Loucy (cell line): Measurements from ENCODE around the gene MCAM.

Experiments used
- H2AFZ ChIP-seq: fragments of 200-600 bp; sonication (generic); 2 replicates; pipeline ENCODE4 v1.6.0; 2016; ENCODE audit warnings: antibody characterized with exemption, mild to moderate bottlenecking, low read length, moderate library complexity
- H3F3A ChIP-seq: fragments of 200-600 bp; 2 replicates; pipeline ENCODE4 v1.6.0; 2016; ENCODE audit warnings: antibody characterized with exemption, low read depth, mild to moderate bottlenecking
- H3K27me3 ChIP-seq: fragments of 200-600 bp; sonication (generic); 2 replicates; pipeline ENCODE4 v1.6.1; 2014; ENCODE audit warnings: low read length, mild to moderate bottlenecking; ENCODE audit not compliant: insufficient read depth, poor library complexity, severe bottlenecking
- H3K36me3 ChIP-seq: fragments of 200-600 bp; sonication (generic); 2 replicates; pipeline ENCODE4 v1.6.1; 2016; ENCODE audit warnings: low read length; ENCODE audit not compliant: insufficient read depth
- H3K4me1 ChIP-seq: fragments of 200-600 bp; sonication (generic); 2 replicates; pipeline ENCODE4 v1.5.1; 2014; ENCODE audit warnings: low read length, mild to moderate bottlenecking; ENCODE audit not compliant: insufficient read depth, poor library complexity, severe bottlenecking
- H3K4me2 ChIP-seq: fragments of 200-600 bp; sonication (generic); 2 replicates; pipeline ENCODE4 v1.6.0; 2014; ENCODE audit warnings: antibody characterized with exemption, low read length, low read depth, mild to moderate bottlenecking; ENCODE audit not compliant: poor library complexity, severe bottlenecking
- H3K4me3 ChIP-seq: fragments of 200-600 bp; sonication (generic); 2 replicates; pipeline ENCODE4 v1.5.1; 2014; ENCODE audit warnings: low read length, mild to moderate bottlenecking, mixed read lengths; ENCODE audit not compliant: poor library complexity, severe bottlenecking
- H3K79me2 ChIP-seq: fragments of 200-600 bp; sonication (generic); 2 replicates; pipeline ENCODE4 v1.6.1; 2014; ENCODE audit warnings: low read length; ENCODE audit not compliant: insufficient read depth
- H3K9ac ChIP-seq: fragments of 200-600 bp; sonication (generic); 2 replicates; pipeline ENCODE4 v1.6.0; 2014; ENCODE audit warnings: mild to moderate bottlenecking, low read depth, low read length, moderate library complexity; ENCODE audit not compliant: poor library complexity, severe bottlenecking
- H3K9me2 ChIP-seq: fragments of 200-600 bp; sonication (generic); replicated peaks from 2 replicates; pipeline ENCODE4 v1.6.1; 2016; ENCODE audit warnings: low read depth, low read length, mixed read lengths
- H3K9me3 ChIP-seq: fragments of 200-600 bp; sonication (generic); 2 replicates; pipeline ENCODE4 v1.6.1; 2014; ENCODE audit warnings: mild to moderate bottlenecking, antibody characterized with exemption, low read length, low read depth; ENCODE audit not compliant: insufficient read depth
- H4K20me1 ChIP-seq: fragments of 200-600 bp; sonication (generic); 2 replicates; pipeline ENCODE4 v1.6.0; 2014; ENCODE audit warnings: antibody characterized with exemption, low read length, mild to moderate bottlenecking; ENCODE audit not compliant: insufficient read depth, poor library complexity, severe bottlenecking
- EZH2phosphoT487 ChIP-seq: fragments of 200-600 bp; IDR thresholded peaks from 2 replicates; pipeline ENCODE4 v1.6.1; 2018; ENCODE audit warnings: antibody characterized with exemption, mild to moderate bottlenecking, moderate library complexity, borderline replicate concordance
- TF ChIP-seq, protein P1 (sequence below): fragments of 200-600 bp; sonication (generic); conservative IDR thresholded peaks from 2 replicates; pipeline ENCODE4 v1.5.1; 2014; ENCODE audit warnings: mild to moderate bottlenecking, antibody characterized with exemption, low read length

MCAM gene

DNA sequence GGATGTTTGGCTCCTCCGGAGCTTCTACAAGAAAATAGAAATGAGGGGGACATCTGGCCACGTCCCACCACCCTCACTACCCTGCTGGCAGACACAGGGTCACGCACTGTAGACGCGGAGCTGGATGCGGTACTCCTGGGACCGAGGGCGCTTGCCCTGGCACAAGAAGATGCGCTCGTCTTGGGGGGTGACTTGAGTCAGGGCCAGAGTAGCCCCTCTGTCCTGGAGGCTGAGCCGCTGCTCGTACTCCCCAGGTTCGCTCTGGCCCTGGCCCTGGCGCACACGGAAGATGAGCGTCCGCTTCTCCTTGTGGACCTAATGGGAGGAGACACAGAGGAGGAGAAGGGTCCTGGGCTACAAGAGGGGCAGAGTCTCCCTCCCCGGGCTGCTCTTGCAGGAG lies 2.2 kb downstream of the MCAM start:
- Histone ChIP-seq H3K4me2 (no peak overlapping the region), H3K9me2 (no peaks in the 10 kb centered on the region), H3F3A (no peaks in the 10 kb centered on the region), H3K36me3 (no peaks in the 10 kb centered on the region), H3K4me1 (peaks cover 2% of the 10 kb centered on the region), H3K4me3 (no peak overlapping the region), H3K79me2 (no peaks in the 10 kb centered on the region), H3K9ac (no peak overlapping the region), H3K9me3 (no peaks in the 10 kb centered on the region), H4K20me1 (no peaks in the 10 kb centered on the region), H3K27me3 (peaks cover 6% of the 10 kb centered on the region), H2AFZ (no peak overlapping the region)
- TF ChIP-seq, protein P1, sequence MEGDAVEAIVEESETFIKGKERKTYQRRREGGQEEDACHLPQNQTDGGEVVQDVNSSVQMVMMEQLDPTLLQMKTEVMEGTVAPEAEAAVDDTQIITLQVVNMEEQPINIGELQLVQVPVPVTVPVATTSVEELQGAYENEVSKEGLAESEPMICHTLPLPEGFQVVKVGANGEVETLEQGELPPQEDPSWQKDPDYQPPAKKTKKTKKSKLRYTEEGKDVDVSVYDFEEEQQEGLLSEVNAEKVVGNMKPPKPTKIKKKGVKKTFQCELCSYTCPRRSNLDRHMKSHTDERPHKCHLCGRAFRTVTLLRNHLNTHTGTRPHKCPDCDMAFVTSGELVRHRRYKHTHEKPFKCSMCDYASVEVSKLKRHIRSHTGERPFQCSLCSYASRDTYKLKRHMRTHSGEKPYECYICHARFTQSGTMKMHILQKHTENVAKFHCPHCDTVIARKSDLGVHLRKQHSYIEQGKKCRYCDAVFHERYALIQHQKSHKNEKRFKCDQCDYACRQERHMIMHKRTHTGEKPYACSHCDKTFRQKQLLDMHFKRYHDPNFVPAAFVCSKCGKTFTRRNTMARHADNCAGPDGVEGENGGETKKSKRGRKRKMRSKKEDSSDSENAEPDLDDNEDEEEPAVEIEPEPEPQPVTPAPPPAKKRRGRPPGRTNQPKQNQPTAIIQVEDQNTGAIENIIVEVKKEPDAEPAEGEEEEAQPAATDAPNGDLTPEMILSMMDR, result no peak
- no peak for TF ChIP-seq EZH2phosphoT487

DNA sequence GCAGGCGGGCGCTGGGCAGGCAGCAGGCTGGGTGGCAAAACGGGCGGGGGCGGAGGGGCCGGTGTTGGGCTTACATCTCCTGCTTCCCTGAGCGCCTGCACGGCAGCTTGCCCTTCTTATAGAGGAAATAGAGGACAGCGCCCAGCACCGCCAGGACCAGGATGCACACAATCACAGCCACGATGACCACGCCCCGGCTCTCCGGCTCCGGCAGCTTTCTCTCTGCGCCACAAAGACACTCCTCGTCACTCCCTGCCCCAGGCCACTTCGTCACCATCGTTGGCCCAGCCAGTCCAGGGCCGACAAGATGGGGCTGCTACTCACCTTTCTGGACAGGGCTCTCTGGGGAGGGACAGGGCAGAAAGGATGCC lies 6.3 kb downstream of the MCAM start:
- no peak overlapping the region for H2AFZ ChIP-seq
- TF ChIP-seq EZH2phosphoT487, result no peak
- TF ChIP-seq, protein P1, result no peak
- H3F3A ChIP-seq, result no peaks in the 10 kb centered on the region
- no peak overlapping the region for H3K4me3 ChIP-seq
- no peaks in the 10 kb centered on the region for H3K36me3 ChIP-seq
- no peaks in the 10 kb centered on the region for H3K79me2 ChIP-seq
- H4K20me1 ChIP-seq, result no peaks in the 10 kb centered on the region
- no peaks in the 10 kb centered on the region for H3K9me2 ChIP-seq
- peaks cover 6% of the 10 kb centered on the region for H3K4me1 ChIP-seq
- no peaks in the 10 kb centered on the region for H3K9me3 ChIP-seq
- H3K27me3 ChIP-seq, result no peaks in the 10 kb centered on the region
- no peak overlapping the region for H3K4me2 ChIP-seq
- no peak overlapping the region for H3K9ac ChIP-seq

DNA sequence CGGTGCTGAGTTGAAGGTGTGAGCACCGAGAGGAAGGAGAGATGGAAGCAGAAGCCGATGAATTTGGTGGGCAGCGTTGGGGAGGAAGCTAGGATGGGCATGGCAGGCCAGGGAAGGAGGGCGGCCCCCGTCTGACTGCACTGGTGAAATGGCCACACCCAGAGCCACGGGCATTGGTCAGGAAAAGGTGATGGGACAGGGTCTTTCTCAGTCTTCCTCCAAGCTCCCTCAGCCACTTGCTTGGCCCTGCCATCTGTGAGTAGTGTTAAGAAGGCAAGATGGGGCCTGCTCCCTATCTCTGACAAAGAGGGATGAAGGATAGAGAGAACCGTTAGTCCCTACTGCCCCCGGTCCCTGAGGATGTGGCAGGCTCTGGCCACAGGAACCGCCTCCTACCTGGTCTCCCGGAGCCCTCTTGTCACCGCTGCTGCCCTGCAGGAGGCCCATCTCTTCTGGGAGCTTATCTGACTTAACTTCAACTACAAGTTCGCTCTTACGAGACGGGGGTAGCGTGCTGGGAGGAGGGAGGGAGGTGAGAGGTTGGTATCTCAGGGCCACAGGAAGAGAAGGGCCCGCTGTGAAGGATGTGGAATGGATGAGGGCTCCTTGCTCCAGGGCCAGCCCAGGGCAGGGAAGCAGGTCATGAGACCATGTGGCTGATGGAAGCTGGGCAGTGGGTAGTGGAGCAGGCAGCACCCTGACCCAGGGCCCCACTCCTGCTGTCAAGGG lies 6.8 kb downstream of the MCAM start:
- H3K36me3 ChIP-seq, result no peaks in the 10 kb centered on the region
- H3F3A ChIP-seq, result no peaks in the 10 kb centered on the region
- H3K4me2 ChIP-seq, result no peak overlapping the region

More for the DNA sequence above, 6.8 kb downstream of the MCAM start:
- TF ChIP-seq, protein P1, result no peak
- TF ChIP-seq EZH2phosphoT487, result no peak
- no peaks in the 10 kb centered on the region for H3K9me2 ChIP-seq
- H3K4me1 ChIP-seq, result peaks cover 6% of the 10 kb centered on the region
- no peaks in the 10 kb centered on the region for H3K27me3 ChIP-seq
- H3K9ac ChIP-seq, result no peak overlapping the region
- no peaks in the 10 kb centered on the region for H3K9me3 ChIP-seq
- no peaks in the 10 kb centered on the region for H3K79me2 ChIP-seq
- H4K20me1 ChIP-seq, result no peaks in the 10 kb centered on the region
- no peak overlapping the region for H3K4me3 ChIP-seq
- no peak overlapping the region for H2AFZ ChIP-seq
